ENCODE results near the gene MDFI. TPM values are rescaled to one million over a fixed set of nuclear protein-coding genes. Genes with fewer than 3 reads are reported as not detected.

The MDFI gene
- total and polyA plus RNA-seq, 2 experiments from 2014 or later, result 2.8 to 51.4 TPM

DNA sequence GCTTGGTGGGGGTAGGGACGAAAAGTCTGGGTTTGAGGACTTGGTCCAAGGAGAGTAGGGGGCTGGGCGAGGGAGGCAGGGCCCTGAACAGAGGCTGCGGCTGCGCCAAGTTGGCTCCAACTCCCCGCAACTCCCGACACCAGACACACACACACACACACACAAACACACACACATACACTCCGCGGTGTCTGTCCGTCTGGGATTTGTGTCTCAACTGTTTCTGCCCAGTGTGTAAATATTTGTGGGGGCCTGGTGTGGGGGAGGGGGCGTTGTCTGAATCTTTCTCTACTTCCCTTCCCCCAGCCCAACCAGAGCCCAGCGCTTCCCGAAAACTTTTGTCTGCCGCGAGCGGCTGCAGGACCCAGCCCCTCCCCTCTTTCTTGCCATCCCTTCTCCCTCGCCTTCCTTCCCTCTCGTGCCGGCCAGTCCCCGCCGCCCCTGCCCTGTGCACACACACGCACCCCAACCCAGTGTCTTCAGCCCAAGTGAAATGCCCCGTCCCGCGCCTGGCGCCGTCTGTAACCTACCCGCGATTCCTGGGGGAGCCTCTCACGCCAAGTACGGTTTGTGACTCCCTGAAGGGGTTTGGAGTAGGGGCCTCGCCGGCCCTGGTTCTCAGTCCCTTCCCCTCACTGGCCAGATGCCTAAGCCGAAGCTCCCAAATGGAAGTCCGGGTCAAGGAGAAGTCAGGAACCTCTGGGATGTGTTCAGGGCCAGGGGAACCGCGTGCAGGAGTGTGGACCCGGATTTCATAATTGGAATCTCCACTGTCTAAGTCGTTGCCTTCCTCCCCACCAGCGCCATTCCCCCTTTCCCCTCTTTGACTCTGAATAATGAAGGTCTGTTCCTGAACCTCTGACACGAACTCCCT, 904 bp downstream of the MDFI start:
- H3K4me3 Mint-ChIP-seq, result peak overlapping the region; percentile 89
- Histone ChIP-seq H2AFZ (peak overlapping the region; percentile 91), H3K9me2 (ENCODE audit: insufficient read depth) (no peaks in the 10 kb centered on the region), H3K4me2 (peak overlapping the region; percentile 100), H3K4me3 (peak overlapping the region; percentile 87), H3K27ac (ENCODE audit: low read depth) (no peak overlapping the region), H4K20me1 (replicated peaks; ENCODE audit: insufficient read depth) (no peaks in the 10 kb centered on the region; the same call in 1 of the 2 replicates), H3K4me1 (ENCODE audit: insufficient read depth) (peaks cover 51% of the 10 kb centered on the region), H3K36me3 (ENCODE audit: insufficient read depth) (no peaks in the 10 kb centered on the region), H3K79me2 (replicated peaks; ENCODE audit: insufficient read depth) (peaks cover 9% of the 10 kb centered on the region; the same call in 1 of the 2 replicates), H3K27me3 (ENCODE audit: insufficient read depth) (peaks cover 82% of the 10 kb centered on the region), H3F3A (replicated peaks; ENCODE audit: low read depth) (0 out of 2 replicates have a peak, but pooled peaks cover 9% of the 10 kb centered on the region)
- peaks cover 60% of the 10 kb centered on the region for H3K27me3 Mint-ChIP-seq (ENCODE audit: insufficient read depth, low read depth, poor library complexity)
- TF ChIP-seq EZH2 (IDR thresholded peaks at IDR 0.05; ENCODE audit: low read depth, unreplicated experiment), result peak; percentile 35
- no peak for TF ChIP-seq JUNB (IDR thresholded peaks at IDR 0.05; ENCODE audit: unreplicated experiment)
- no peak overlapping the region for H3K27ac Mint-ChIP-seq
- H3K36me3 Mint-ChIP-seq (ENCODE audit: low read depth), result peaks cover 21% of the 10 kb centered on the region
- peaks cover 66% of the 10 kb centered on the region for H3K4me1 Mint-ChIP-seq
- DNase-seq (ENCODE audit: low spot score), result peak; percentile 83
- ATAC-seq, result peak; percentile 31
- H3K9me3 Mint-ChIP-seq, result no peaks in the 10 kb centered on the region; the same call in 2 of the 3 replicates

DNA sequence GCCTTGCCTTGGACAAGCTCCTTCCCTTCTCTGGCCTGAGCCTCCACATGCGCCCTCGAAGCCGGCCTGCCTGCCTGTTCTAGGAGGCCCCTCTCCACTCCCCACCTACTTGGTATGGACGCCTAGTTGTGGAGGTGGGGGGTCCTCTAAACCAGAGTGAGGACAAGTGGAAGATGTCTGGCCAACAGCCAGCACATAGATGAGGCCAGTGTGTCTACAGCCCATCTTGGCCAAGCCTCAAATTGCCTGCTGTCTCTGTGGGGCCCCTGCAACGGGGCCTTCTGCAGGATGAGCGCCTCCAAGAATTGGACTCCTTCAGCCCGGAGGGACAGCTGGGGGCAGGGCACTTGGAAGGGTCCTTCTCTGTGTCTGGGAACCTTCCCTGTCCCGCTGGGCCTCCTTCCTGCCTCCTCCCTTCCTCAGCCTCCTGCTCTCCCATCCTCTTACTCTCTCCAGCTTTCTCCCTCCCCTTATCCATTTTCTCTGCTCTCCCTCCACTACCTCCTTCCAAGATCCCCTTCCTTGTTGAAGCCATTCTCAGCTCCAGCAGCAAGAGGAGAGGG, 1.6 kb downstream of the MDFI start:
- TF ChIP-seq ZNF331 (CRISPR knock-in tag; IDR thresholded peaks at IDR 0.05; ENCODE audit: low read depth) (no peak), NANOG (IDR thresholded peaks at IDR 0.05; ENCODE audit: borderline replicate concordance) (no peak), JUNB (IDR thresholded peaks at IDR 0.05; ENCODE audit: unreplicated experiment) (no peak), EZH2phosphoT487 (IDR thresholded peaks at IDR 0.05; ENCODE audit: unreplicated experiment) (no peak), EZH2 (IDR thresholded peaks at IDR 0.05; ENCODE audit: low read depth, unreplicated experiment) (no peak)
- TF ChIP-seq, protein P1, sequence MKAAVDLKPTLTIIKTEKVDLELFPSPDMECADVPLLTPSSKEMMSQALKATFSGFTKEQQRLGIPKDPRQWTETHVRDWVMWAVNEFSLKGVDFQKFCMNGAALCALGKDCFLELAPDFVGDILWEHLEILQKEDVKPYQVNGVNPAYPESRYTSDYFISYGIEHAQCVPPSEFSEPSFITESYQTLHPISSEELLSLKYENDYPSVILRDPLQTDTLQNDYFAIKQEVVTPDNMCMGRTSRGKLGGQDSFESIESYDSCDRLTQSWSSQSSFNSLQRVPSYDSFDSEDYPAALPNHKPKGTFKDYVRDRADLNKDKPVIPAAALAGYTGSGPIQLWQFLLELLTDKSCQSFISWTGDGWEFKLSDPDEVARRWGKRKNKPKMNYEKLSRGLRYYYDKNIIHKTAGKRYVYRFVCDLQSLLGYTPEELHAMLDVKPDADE (IDR thresholded peaks at IDR 0.05), result peak; percentile 33; the same call in 1 of the 2 replicates
- DNase-seq (ENCODE audit: low spot score) (peak; percentile 48), ATAC-seq (no peak)
- Mint-ChIP-seq H3K27me3 (ENCODE audit: insufficient read depth, low read depth, poor library complexity) (peaks cover 57% of the 10 kb centered on the region), H3K4me3 (peak overlapping the region; percentile 89), H3K27ac (peak overlapping the region; percentile 10; the same call in 1 of the 2 replicates), H3K4me1 (peaks cover 66% of the 10 kb centered on the region), H3K36me3 (ENCODE audit: low read depth) (peaks cover 21% of the 10 kb centered on the region), H3K9me3 (no peaks in the 10 kb centered on the region; the same call in 2 of the 3 replicates)
- Histone ChIP-seq H3K27me3 (ENCODE audit: insufficient read depth) (peaks cover 79% of the 10 kb centered on the region), H3K27ac (ENCODE audit: low read depth) (no peak overlapping the region), H3K4me1 (ENCODE audit: insufficient read depth) (peaks cover 51% of the 10 kb centered on the region), H3K36me3 (ENCODE audit: insufficient read depth) (no peaks in the 10 kb centered on the region), H3F3A (replicated peaks; ENCODE audit: low read depth) (0 out of 2 replicates have a peak, but pooled peaks cover 9% of the 10 kb centered on the region), H4K20me1 (replicated peaks; ENCODE audit: insufficient read depth) (no peaks in the 10 kb centered on the region; the same call in 1 of the 2 replicates), H3K4me3 (peak overlapping the region; percentile 87), H3K9me2 (ENCODE audit: insufficient read depth) (no peaks in the 10 kb centered on the region), H2AFZ (peak overlapping the region; percentile 91; the same call in 1 of the 2 replicates), H3K79me2 (replicated peaks; ENCODE audit: insufficient read depth) (peaks cover 9% of the 10 kb centered on the region; the same call in 1 of the 2 replicates), H3K4me2 (peak overlapping the region; percentile 100)
